Epithelial cell of umbilical artery (primary cell): ENCODE results near the gene SOX21. TPM values are rescaled to one million over a fixed set of nuclear protein-coding genes. Genes with fewer than 3 reads are reported as not detected.

Experiments
- total RNA-seq: library from RNA; depleted of rRNA; stranded (reverse); fragments of >200 nt; gene quantifications from 2 replicates; pipeline ENCODE4 v1.2.3, GENCODE V29; 2014

SOX21 gene
- total RNA-seq: not detected in 2 replicates

DNA sequence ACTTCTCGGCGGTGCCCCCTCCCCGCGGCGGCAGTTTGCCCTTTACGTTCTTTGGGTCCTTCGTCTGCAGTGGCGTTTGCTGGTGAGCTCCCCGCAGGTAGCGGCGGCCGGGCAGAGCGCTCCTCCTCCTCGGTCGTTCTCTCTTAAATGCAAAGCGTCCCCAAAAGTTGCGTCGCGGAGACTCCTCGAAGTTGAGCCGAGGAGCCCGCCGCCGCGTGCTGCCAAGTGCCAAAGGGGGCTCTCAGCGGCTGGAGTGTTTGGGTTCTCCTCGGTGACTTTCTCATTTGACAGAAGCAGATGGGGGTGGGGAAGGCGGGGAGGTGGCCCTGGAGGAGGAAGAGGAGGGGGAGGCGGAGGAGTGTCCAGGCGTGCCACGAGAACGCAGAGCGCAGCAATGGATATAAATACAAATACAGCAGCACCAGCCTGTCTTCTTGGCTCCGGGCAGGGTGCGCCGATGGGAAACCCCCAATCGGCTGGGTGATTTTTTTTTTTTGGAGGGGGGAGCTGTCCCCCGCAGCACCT is at the start of gene SOX21:
TSS of gene SOX21 (minus strand) at position 259 of the 525 bp plus-strand sequence. CDS start 496 bp downstream, outside the sequence.

Other genes with a start within 250 kb of the SOX21 start
- not detected in 2 replicates for gene DCT, start 232.9 kb downstream of the SOX21 start, total RNA-seq
- 18.8 and 24.3 TPM in 2 replicates for gene TGDS, start 116.4 kb downstream of the SOX21 start, total RNA-seq
- 10.7 and 21.6 TPM in 2 replicates for gene GPR180, start 110.7 kb downstream of the SOX21 start, total RNA-seq